Dendritic cell treated with granulocyte-macrophage colony-stimulating factor and Interleukin-4, amounts not matched to agents 40 ng/mL and 50 ng/mL, for 4 days (primary cell): ENCODE measurements around the gene BCAS3.
"Not testable (repeated sequence)": the region's sequence is repeated elsewhere in the genome, so short reads cannot be mapped to it uniquely, and the experiment has no call there.

Experiments
- H3K27ac Mint-ChIP-seq: one replicate; pipeline ENCODE4 v1.8.0; 2022; ENCODE audit warnings: mild to moderate bottlenecking, mixed read lengths
- H3K27me3 Mint-ChIP-seq: one replicate; pipeline ENCODE4 v1.8.0; 2022; ENCODE audit warnings: mild to moderate bottlenecking, mixed read lengths
- H3K36me3 Mint-ChIP-seq: one replicate; pipeline ENCODE4 v1.8.0; 2022; ENCODE audit warnings: low read depth, mixed read lengths
- H3K4me1 Mint-ChIP-seq: one replicate; pipeline ENCODE4 v1.8.0; 2022; ENCODE audit warnings: low read depth, mixed read lengths
- H3K4me3 Mint-ChIP-seq: one replicate; pipeline ENCODE4 v1.8.0; 2022; ENCODE audit warnings: mild to moderate bottlenecking, moderate library complexity, mixed read lengths
- H3K9me3 Mint-ChIP-seq: one replicate; pipeline ENCODE4 v1.8.0; 2022; ENCODE audit warnings: mixed read lengths
- intact Hi-C: fragments of 100-400 bp; cut with micrococcal nuclease; formaldehyde crosslinking; loops from one replicate; pipeline ENCODE4 v1.15.0; 2022

The BCAS3 gene

GRCh38 chr17:61426482-61427304 lies 749.0 kb downstream of the BCAS3 start:
- Mint-ChIP-seq H3K36me3 (no peaks in the 10 kb centered on the region), H3K4me1 (no peaks in the 10 kb centered on the region), H3K9me3 (no peaks in the 10 kb centered on the region), H3K27me3 (peaks cover 49% of the 10 kb centered on the region), H3K27ac (no peak overlapping the region), H3K4me3 (no peak overlapping the region)
- intact Hi-C loops = no loop called here

- Mint-ChIP-seq H3K36me3 (no peaks in the 10 kb centered on the region), H3K4me1 (no peaks in the 10 kb centered on the region), H3K27me3 (peaks cover 47% of the 10 kb centered on the region), H3K4me3 (no peak overlapping the region), H3K27ac (no peak overlapping the region), H3K9me3 (no peaks in the 10 kb centered on the region)
- intact Hi-C loops = no loop called here
These were observed 749.9 kb downstream of the BCAS3 start for GRCh38 chr17:61427567-61427966.

GRCh38 chr17:61429274-61429673 lies 751.6 kb downstream of the BCAS3 start:
- Mint-ChIP-seq H3K36me3 (no peaks in the 10 kb centered on the region), H3K4me3 (no peak overlapping the region), H3K27ac (no peak overlapping the region), H3K4me1 (no peaks in the 10 kb centered on the region), H3K27me3 (peaks cover 51% of the 10 kb centered on the region), H3K9me3 (no peaks in the 10 kb centered on the region)
- intact Hi-C loops = no loop called here

GRCh38 chr17:61429831-61430230 lies 752.2 kb downstream of the BCAS3 start:
- H3K4me1 Mint-ChIP-seq, intact Hi-C loops, H3K9me3 Mint-ChIP-seq, H3K4me3 Mint-ChIP-seq, H3K27ac Mint-ChIP-seq, H3K36me3 Mint-ChIP-seq: not testable (repeated sequence)
- H3K27me3 Mint-ChIP-seq = peaks cover 52% of the 10 kb centered on the region

DNA sequence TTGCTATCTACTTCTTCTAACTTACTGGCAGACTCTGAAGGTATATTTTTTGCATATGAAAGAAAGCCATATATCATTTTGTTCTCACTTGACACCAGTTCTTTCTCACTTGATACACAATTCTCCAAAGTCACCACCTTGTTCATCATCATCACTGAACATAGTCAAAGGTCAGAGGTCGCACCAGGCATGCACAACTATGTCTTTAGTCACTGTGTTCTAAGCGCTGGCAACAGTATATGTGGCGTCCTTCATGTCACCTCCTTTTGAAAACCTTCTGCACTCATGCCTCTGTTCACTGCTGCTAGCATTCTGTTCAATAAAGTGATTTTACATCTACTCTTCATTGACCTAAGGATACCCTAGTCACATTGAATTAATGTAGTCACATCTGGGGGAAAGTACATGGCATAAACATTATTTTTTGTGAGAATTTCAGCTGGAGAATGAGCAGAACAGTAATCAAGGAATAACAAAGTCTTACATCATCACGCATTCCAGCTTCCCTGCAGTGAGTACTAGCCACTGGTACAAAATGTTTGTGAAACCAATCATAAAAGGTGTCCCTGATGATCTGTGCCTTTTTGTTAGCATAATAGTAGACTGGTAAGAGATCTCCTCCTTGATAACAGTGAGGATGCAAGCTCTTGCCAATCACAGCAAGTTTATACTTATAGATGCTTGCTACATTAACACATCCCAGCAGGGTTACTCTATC lies 754.1 kb downstream of the BCAS3 start:
- no peaks in the 10 kb centered on the region for H3K36me3 Mint-ChIP-seq
- intact Hi-C loops = no loop called here
- H3K27me3 Mint-ChIP-seq = peaks cover 44% of the 10 kb centered on the region
- no peaks in the 10 kb centered on the region for H3K4me1 Mint-ChIP-seq
- H3K27ac Mint-ChIP-seq = no peak overlapping the region
- H3K4me3 Mint-ChIP-seq = no peak overlapping the region
- H3K9me3 Mint-ChIP-seq = peaks cover 2% of the 10 kb centered on the region

- Mint-ChIP-seq H3K9me3 (peaks cover 14% of the 10 kb centered on the region), H3K36me3 (no peaks in the 10 kb centered on the region), H3K4me1 (no peaks in the 10 kb centered on the region), H3K27me3 (peaks cover 59% of the 10 kb centered on the region), H3K27ac (no peak overlapping the region), H3K4me3 (no peak overlapping the region)
- intact Hi-C loops = no loop called here
These were observed 758.6 kb downstream of the BCAS3 start for GRCh38 chr17:61436273-61436672.

- no peaks in the 10 kb centered on the region for H3K36me3 Mint-ChIP-seq
- peaks cover 60% of the 10 kb centered on the region for H3K27me3 Mint-ChIP-seq
- no peak overlapping the region for H3K4me3 Mint-ChIP-seq
- peaks cover 14% of the 10 kb centered on the region for H3K9me3 Mint-ChIP-seq
- no peaks in the 10 kb centered on the region for H3K4me1 Mint-ChIP-seq
- H3K27ac Mint-ChIP-seq = no peak overlapping the region
- intact Hi-C loops = no loop called here
These were observed 759.5 kb downstream of the BCAS3 start for GRCh38 chr17:61436995-61437704.

- intact Hi-C loops = no loop called here
- Mint-ChIP-seq H3K36me3 (no peaks in the 10 kb centered on the region), H3K27me3 (peaks cover 63% of the 10 kb centered on the region), H3K27ac (no peak overlapping the region), H3K4me1 (no peaks in the 10 kb centered on the region), H3K4me3 (no peak overlapping the region), H3K9me3 (peaks cover 14% of the 10 kb centered on the region)
These were observed 763.0 kb downstream of the BCAS3 start for GRCh38 chr17:61440697-61441096.

- H3K36me3 Mint-ChIP-seq, intact Hi-C loops, H3K27ac Mint-ChIP-seq, H3K4me3 Mint-ChIP-seq, H3K4me1 Mint-ChIP-seq: not testable (repeated sequence)
- Mint-ChIP-seq H3K9me3 (peaks cover 14% of the 10 kb centered on the region), H3K27me3 (peaks cover 67% of the 10 kb centered on the region)
These were observed 763.9 kb downstream of the BCAS3 start for GRCh38 chr17:61441507-61441906.

GRCh38 chr17:61442136-61442775 lies 764.6 kb downstream of the BCAS3 start:
- no peak overlapping the region for H3K27ac Mint-ChIP-seq
- peaks cover 69% of the 10 kb centered on the region for H3K27me3 Mint-ChIP-seq
- H3K9me3 Mint-ChIP-seq = peaks cover 6% of the 10 kb centered on the region
- intact Hi-C loops = no loop called here
- no peaks in the 10 kb centered on the region for H3K36me3 Mint-ChIP-seq
- no peak overlapping the region for H3K4me3 Mint-ChIP-seq
- H3K4me1 Mint-ChIP-seq = no peaks in the 10 kb centered on the region
